Measurements from ENCODE around the gene KIRREL3.

KIRREL3 gene

GRCh38 chr11:126603486-126603885, 397.1 kb downstream of the KIRREL3 start:
- H3K4me3 ChIP-seq (ENCODE audit: low read depth, low read length) = no peak overlapping the region
- TF ChIP-seq, protein P1, sequence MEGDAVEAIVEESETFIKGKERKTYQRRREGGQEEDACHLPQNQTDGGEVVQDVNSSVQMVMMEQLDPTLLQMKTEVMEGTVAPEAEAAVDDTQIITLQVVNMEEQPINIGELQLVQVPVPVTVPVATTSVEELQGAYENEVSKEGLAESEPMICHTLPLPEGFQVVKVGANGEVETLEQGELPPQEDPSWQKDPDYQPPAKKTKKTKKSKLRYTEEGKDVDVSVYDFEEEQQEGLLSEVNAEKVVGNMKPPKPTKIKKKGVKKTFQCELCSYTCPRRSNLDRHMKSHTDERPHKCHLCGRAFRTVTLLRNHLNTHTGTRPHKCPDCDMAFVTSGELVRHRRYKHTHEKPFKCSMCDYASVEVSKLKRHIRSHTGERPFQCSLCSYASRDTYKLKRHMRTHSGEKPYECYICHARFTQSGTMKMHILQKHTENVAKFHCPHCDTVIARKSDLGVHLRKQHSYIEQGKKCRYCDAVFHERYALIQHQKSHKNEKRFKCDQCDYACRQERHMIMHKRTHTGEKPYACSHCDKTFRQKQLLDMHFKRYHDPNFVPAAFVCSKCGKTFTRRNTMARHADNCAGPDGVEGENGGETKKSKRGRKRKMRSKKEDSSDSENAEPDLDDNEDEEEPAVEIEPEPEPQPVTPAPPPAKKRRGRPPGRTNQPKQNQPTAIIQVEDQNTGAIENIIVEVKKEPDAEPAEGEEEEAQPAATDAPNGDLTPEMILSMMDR (IDR thresholded peaks at IDR 0.05; ENCODE audit: low read depth, low read length) = no peak

- TF ChIP-seq, protein P1 (IDR thresholded peaks at IDR 0.05; ENCODE audit: low read depth, low read length) = no peak
- no peak overlapping the region for H3K4me3 ChIP-seq (ENCODE audit: low read depth, low read length)
Measured at GRCh38 chr11:126602993-126603392, 397.6 kb downstream of the KIRREL3 start.

GRCh38 chr11:126602349-126602940, 398.1 kb downstream of the KIRREL3 start:
- TF ChIP-seq, protein P1 (IDR thresholded peaks at IDR 0.05; ENCODE audit: low read depth, low read length) = no peak
- no peak overlapping the region for H3K4me3 ChIP-seq (ENCODE audit: low read depth, low read length)

DNA sequence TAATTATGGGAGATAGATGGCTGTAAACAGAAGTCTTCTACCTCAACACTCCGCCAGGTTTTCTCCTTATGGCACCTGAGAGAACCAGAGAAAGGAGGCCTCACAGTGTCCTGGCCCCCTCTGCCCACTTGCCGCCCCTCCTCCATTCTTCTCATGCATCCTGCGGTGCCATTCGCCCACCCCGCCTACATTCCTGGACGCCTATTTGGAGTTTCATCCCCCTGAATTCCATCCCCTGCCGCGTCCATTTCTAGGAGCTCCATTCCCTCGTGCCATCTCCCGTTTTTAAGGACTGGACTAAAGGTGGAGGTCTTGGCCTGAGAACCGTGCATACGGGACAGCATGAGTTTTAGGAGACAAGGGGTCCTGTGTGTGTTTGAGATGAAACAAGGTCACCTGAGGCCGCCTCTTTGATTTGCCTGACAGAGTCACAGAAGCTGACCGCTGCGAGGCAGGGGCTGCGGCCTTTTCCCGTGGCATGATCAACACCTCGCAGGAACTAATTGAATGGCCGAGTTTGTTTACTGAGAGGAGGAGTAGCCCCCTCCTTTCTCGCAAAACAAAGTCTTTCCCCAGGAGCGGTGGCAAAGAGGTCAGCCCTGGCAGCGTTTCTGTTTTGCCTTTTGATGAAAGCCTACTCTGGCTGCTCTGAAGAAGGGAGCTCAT, 398.9 kb downstream of the KIRREL3 start:
- TF ChIP-seq, protein P1 (IDR thresholded peaks at IDR 0.05; ENCODE audit: low read depth, low read length) = no peak
- no peak overlapping the region for H3K4me3 ChIP-seq (ENCODE audit: low read depth, low read length)

- no peak overlapping the region for H3K4me3 ChIP-seq (ENCODE audit: low read depth, low read length)
- TF ChIP-seq, protein P1 (IDR thresholded peaks at IDR 0.05; ENCODE audit: low read depth, low read length) = no peak
Measured at GRCh38 chr11:126601136-126601535, 399.4 kb downstream of the KIRREL3 start.

- H3K4me3 ChIP-seq (ENCODE audit: low read depth, low read length) = no peak overlapping the region
- TF ChIP-seq, protein P1 (IDR thresholded peaks at IDR 0.05; ENCODE audit: low read depth, low read length) = no peak
Measured at GRCh38 chr11:126599217-126599897, 401.2 kb downstream of the KIRREL3 start.

All from WI38 (cell line).